GM21717 (cell line): Measurements from ENCODE around the gene SNX21.
"Not testable (repeated sequence)": the region's sequence is repeated elsewhere in the genome, so short reads cannot be mapped to it uniquely, and the experiment has no call there.

Source experiments
- ATAC-seq: cut with Tn5 transposase; IDR thresholded peaks from one replicate; pipeline ENCODE4 v1.9.1; 2021; ENCODE audit warnings: mild to moderate bottlenecking, moderate library complexity; ENCODE audit not compliant: unreplicated experiment

The SNX21 gene, protein sequence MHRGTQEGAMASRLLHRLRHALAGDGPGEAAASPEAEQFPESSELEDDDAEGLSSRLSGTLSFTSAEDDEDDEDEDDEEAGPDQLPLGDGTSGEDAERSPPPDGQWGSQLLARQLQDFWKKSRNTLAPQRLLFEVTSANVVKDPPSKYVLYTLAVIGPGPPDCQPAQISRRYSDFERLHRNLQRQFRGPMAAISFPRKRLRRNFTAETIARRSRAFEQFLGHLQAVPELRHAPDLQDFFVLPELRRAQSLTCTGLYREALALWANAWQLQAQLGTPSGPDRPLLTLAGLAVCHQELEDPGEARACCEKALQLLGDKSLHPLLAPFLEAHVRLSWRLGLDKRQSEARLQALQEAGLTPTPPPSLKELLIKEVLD

DNA sequence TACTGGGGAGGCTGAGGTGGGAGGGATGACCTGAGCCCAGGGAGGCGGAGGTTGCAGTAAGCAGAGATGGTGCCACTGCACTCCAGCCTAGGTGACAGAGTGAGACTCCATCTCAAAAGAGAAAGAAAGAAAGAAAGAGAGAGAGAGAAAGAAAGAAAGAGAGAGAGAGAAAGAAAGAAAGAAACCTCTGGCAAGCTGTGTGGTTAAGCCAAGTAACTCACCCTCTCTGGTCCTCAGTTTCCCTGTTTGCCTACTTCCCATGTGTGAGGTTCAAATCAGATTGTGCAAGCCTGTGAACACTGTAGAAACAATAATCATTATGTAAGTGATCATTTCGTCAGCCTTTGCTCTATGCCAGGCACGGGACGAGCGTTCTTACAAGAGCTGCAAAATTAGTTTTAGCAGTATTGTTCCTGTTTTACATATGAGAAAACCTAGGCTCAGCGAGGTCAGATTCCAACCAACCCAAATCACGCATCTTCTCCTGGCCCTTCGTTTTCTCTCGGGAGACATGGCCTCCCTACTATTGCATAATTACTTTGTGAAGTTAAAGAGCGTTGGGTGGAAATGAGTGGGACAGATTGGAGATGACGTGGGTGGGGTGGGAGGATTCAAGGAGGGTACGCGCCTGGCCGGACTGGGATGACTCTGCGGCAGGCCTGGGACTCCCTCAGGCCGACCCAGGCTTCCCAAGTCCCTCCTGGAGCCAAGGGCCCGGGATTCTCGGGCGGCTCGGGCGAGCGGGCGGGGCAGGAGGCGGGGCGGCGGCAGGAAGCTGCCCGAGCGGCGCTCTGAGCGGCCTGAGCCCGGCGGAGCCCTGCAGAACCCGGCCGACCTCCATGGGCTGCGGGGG, at the start of gene SNX21:
Gene SNX21, plus strand, starts transcription at position 770 of the 853 bp plus-strand sequence. CDS start 121 bp downstream, outside the sequence.
- peak; percentile 50 for ATAC-seq

DNA sequence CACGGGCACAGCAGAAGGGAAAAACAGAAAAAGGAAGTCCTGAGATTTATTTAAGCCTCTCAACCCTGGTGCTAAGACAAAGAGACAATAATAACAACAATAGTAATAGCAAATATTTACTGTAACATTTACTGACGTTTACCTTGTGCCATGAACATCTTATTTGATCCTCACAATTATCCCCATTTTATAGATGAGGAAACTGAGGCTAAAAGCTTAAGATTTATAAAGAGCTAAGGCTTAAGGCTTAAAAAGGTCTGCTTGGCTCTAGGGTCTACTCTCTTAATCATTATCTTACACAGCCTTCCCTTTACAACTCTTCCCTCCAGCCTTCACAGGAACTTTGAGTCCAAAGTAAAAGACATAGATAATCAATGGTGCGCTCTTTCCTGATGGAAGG, 45.2 kb upstream of the SNX21 start:
- no peak for ATAC-seq

DNA sequence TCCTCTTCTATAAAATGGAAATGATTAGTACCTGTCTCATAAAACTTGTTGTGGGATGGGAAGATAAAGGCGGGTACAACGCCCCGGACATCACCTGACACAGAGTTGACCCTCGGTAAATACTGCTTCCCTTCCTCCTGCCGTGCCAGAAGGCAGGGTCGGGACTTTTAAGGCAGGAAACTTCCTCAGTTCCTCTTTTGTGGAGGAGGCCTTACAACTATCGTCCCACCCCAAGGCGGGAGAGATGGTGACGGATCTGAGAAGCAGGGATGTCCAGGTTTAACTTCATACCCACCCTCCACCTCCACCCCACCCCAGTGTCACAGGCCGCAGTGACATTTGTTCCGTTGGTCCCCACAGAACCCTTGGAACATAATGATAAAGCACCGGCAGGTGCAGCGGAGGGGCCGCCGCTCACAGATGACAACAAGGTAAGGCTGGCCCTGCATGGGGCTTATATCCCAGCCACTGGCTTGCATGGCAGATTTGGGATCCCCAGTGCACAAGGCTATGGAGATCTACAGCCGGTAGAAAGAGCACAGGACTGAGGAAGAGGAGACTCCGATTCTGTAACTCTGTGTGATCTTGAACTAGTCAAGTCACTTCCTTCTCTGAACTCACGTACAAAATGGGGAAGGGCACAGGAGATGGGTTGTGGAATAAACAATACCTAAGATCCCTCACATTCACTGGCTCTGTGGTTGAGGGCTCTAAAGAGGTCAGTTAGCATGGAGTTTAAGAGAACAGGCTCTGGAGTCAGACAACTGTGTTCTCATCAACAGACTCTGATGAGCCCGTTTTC, 41.1 kb upstream of the SNX21 start:
- peak; percentile 12 for ATAC-seq

DNA sequence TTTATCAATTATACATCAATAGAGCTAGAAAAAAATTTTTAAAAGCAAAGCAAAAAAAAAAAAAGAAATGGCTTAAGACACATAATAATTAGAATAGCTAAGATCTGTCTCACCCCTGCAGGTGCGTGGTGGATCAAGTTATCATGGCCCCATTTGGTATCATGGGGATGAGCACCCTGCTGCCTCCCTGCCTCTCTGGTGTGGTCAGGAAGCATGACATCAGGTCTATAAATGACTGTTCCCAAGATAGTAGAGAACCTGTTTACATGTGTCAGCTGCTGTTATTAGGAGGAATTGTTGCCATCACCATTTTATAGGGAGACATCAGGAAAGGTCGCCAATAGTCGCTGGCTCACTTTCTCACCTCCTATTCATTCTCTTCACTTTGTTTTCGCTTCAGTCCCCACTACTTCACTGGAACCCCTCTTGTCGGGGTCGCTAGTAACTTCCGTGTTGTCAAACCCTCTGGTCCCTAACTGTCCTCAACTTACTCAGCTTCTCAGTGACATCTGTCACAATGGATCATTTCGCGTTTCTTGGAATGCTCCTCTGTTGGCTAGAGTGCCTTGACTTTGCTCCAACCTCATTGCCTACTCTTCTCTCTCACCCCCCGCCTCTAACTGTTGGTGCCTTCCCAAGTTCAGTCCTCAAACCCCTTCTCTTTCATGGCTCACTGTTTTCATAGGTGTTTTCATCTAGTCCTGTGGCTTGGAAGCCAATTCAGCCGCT, 37.1 kb upstream of the SNX21 start:
- ATAC-seq: no peak

DNA sequence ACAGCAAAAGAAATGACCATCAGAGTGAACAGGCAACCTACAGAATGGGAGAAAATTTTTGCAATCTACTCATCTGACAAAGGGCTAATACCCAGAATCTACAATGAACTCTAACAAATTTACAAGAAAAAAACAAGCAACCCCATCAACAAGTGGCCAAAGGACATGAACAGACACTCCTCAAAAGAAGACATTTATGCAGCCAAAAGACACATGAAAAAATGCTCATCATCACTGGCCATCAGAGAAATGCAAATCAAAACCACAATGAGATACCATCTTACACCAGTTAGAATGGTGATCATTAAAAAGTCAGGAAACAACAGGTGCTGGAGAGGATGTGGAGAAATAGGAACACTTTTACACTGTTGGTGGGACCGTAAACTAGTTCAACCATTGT, 36.1 kb upstream of the SNX21 start:
- ATAC-seq: not testable (repeated sequence)

DNA sequence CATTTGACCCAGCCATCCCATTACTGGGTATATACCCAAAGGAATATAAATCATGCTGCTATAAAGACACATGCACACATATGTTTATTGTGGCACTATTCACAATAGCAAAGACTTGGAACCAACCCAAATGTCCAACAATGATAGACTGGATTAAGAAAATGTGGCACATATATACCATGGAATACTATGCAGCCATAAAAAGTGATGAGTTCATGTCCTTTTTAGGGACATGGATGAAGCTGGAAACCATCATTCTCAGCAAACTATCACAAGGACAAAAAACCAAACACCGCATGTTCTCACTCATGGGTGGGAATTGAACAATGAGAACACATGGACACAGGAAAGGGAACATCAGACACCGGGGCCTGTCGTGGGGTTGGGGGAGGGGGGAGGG, 35.6 kb upstream of the SNX21 start:
- not testable (repeated sequence) for ATAC-seq

DNA sequence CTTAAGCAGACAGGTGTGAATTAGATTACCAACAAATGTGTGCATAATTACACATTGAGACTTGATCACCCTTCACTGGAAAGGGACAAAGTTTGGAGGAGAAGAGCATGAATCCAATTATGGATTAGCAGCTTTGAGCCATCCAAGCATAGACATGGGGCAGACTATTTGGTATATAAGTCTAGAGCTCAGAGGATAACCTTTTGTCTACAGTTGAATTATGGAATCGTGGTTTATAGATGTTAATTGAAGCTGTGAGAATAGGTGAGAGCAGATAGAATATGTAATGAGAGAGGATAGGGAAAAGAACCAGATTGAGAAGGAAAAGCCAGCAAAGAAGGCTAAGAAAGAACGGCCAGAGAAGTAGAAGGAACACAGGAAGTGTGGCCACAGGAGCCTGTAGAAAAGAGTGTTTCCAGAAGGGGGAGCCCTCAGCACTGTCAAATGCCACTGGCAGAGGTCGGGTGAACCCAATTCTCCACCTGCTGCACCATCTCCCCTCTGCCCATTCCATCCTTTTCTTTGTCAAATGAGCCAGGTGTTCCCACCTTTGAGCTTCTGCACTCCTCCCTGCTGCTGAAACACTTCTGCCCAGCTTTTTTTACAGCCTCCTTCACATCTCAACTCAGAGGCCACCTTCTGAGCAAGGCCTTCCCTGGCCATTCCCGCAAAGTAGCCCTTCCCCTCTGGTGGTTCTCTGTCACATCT, 34.5 kb upstream of the SNX21 start:
- no peak for ATAC-seq

DNA sequence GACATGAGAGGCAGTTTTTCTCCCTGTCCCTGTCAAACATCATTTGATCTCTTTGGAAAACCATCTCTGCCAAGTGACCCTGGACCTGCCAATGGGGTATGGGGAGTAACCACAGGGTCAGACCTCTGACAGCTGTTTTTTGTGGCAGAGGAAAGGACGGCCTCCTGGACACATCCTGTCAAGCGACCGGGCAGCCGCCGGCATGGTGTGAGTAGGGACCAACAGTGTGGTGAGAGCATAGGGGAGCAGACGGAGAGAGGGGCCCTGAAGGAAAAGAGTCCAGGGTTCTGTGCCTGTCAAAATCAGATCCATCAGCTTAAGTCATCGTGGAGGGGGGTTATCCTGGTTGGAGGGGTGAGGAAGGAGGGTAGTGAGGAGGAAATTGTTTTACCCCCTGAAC, 31.7 kb upstream of the SNX21 start:
- ATAC-seq: no peak

DNA sequence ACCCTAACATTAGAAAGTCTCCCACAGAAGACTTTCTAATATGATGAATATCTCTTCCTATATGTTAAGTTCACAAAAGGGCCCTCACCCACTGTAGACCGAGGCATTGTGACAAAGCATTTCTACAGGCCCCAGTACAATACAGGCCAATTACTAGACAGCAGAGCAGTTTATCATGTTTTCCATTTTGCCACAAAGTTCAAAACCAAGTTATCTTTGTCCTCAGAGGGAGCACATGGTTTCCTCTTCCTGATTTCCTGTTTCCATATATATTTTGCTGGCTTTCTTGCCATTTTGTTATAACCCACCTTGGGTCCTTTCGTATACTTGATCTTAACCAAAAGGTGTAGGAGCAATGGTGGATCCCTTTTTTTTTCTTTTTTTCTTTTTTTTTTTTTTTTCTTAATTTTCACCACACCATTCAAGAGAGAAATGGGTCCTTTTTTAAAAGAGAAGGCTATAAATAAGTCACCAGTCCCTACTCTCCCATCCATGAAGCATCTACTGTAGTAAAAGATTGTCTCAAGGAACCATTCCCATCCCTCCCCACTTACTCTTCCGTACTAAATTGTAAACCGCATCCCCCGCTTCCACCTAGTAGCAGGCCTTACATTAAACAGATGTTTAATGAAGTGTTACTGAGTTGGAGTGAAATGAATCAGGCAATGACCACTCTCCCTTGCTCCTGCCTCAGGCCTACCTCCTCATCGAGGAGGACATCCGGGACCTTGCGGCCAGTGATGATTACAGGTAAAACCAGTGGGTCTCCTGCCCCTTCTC, 23.2 kb upstream of the SNX21 start:
- no peak for ATAC-seq

DNA sequence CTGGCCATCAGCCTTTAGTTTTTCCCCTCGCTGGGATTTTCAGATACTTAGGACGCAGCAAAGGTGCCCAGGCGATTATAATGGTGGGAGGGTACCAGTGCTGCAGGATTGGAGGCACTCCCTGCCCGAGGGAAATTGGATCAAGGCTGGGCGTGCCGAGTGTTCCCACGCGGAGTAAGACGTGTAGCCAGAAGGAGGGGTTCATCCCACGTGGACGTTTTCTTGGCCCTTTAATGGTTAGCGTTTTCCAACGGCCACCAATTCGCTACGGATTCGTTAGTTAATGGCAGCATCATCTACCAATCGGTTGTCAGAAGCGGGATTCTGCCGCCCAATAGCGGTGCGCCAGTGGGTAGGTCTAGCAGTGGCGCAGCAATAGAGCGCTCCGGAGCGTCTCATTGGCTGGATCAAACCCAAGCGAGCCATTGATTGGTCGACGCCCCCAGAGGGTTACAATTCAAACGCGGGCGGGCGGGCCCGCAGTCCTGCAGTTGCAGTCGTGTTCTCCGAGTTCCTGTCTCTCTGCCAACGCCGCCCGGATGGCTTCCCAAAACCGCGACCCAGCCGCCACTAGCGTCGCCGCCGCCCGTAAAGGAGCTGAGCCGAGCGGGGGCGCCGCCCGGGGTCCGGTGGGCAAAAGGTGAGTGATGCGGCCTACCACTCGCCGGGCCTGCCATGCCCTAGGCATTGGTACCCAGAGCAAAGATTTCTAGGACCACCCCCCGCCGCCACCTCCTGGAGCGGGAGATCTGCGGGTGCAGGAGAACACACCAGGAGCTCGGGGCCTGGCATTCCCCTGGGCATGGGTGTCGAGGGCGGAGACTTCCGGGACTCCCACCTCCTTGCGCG, 21.2 kb upstream of the SNX21 start, which contains the start of gene UBE2C:
Gene UBE2C, plus strand, starts transcription at position 488 of the 849 bp plus-strand sequence. Its CDS starts 52 bp downstream, at position 540.
- ATAC-seq: peak; percentile 95

DNA sequence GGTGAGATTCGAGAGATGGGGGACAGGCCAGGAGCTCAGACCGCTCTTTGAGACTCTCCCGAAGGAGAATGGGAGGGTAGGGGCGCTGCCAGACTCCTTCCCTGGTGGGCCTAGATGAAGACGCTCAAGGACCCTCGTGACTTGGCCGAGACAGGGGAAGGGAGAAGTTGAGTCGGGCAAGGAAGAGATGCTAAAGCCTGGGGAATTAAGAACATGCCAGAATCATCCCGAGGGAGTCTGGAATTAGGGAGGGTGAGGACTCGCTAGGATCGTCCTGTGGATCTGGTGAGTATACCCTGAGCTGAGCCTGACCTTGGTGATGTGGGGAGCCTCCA, 20.6 kb upstream of the SNX21 start:
- no peak for ATAC-seq

DNA sequence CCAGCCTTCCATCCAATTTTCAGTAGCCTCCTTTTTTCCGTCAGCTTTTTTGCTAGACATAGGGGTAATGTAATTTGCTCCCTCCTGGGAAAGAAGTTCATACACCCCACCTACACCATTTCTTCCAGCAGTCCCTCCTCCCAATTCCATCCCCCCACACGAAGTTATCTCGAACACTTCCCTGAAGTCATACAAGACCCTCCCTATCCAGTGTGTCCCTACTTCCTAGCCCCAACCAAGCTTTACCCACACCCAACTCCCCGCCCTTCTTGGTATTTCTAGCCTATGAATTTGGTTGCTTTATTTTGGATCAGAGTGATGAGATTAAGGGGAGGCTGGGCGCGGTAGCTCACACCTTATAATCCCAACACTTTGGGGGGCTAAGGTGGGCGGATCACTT, 20.1 kb upstream of the SNX21 start:
- no peak for ATAC-seq

DNA sequence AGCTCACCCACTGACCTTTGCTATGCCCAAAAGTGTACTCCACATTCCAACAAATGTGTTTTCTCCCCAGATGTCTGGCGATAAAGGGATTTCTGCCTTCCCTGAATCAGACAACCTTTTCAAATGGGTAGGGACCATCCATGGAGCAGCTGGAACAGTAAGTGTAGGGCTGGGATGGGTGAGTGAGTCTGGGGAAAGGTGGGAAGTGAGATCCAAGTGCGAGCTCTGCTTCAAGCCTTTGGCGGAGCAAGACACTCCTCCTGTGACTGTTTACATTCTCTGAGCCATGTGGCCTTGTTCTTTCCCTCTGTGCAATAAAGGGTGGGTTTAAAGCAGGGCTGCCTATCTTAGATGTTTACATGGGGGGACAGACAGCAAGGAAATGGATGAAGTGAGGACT, 19.3 kb upstream of the SNX21 start:
- ATAC-seq: no peak

DNA sequence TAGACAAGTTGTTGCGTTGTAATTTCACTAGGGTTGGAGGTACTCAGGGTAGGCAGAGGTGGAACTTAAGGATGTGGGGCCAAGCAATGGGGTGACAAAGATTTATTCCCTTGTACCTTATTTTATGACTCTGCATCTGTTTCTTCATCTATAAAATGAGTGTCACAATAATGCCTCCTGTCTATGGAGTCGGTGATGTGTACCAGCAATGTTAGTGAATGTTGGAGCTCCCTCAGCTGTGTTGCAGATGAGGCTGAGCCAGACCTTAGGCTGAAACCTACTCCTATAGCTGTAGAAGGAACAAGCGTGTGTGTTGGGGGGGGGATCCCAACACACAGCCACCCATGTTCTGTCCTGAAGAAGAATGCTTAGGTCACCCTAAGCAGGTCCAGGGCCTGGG, 16.6 kb upstream of the SNX21 start:
- ATAC-seq: no peak

DNA sequence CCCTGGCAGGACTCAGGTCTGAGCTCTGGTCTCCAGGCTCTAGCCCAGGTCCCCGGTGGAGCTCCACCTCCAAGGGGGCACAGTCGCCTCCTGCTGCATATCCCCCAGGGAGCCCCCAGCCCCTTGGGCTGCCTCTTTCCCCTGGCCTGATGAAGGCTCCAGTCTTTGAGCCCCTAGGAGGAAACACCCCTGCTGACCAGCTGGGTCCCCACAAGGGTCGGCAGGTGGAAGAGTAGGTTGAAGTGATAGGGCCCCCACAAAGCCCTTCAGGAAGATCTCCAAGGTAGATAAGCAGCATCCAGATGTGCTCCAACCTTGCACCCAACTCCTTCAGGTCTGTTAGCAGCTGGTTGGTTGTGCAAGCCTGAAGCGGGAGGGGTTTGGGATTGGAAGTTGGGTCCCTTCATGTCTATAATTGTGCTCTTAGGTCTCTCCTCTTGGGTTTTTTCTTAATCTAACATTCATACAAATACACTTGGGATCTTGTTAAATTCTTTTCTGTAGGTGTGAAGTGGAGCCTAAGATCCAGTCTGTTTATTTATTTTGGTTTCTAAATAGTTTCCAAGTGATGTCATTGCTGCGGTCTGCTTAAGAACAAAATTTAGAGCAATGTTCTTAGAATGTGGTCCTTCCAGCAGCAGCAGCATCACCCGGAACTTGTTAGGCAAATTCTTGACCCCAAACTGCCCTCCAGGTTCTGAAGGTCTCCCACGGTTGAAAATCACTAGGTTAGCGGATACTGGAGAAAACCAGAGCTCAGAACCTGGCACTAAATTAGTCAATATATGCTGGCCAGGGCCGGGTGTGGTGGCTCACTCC, 16.0 kb upstream of the SNX21 start:
- no peak for ATAC-seq

DNA sequence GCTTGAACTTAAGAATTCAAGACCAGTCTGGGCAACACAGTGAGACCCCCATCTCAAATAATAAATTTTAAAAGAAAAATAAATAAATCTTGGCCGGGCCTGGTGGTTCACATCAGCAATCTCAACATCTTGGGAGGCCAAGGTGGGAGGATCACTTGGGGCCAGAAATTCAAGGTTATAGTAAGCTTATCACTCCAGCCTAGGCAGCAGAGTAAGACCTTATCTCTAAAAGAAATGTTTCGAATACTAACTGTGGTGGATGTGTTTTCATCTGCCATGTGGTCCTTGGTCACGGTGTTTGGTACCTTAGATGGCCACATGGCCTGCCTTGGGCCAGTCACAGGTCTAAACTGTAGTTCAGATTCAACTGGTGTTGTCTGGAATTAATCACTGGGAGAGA, 15.4 kb upstream of the SNX21 start:
- no peak for ATAC-seq

DNA sequence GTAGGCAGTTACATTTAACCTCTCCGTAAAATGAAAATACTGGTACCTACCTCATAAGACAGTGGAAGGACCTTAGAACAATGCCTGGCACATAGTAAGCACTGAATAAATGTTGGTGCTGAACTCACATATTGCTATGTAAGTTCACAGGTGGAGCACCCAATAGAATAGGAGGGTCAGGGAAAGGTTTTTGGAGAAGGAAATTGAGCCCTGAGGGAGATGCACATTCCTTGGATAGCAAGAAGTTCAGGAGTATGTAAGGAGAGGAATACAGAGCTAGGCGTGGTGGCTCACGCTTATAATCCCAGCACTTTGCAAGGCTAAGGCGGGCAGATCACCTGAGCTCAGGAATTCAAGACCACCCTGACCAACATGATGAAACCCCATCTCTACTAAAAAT, 14.1 kb upstream of the SNX21 start:
- ATAC-seq: no peak
